ENCODE measurements around the gene SCG2. TPM values are rescaled to one million over a fixed set of nuclear protein-coding genes. Genes with fewer than 3 reads are reported as not detected.
"Not testable (repeated sequence)": the region's sequence is repeated elsewhere in the genome, so short reads cannot be mapped to it uniquely, and the experiment has no call there.

Gene SCG2
- total RNA-seq, 2 experiments from 2014 or later: not detected

DNA sequence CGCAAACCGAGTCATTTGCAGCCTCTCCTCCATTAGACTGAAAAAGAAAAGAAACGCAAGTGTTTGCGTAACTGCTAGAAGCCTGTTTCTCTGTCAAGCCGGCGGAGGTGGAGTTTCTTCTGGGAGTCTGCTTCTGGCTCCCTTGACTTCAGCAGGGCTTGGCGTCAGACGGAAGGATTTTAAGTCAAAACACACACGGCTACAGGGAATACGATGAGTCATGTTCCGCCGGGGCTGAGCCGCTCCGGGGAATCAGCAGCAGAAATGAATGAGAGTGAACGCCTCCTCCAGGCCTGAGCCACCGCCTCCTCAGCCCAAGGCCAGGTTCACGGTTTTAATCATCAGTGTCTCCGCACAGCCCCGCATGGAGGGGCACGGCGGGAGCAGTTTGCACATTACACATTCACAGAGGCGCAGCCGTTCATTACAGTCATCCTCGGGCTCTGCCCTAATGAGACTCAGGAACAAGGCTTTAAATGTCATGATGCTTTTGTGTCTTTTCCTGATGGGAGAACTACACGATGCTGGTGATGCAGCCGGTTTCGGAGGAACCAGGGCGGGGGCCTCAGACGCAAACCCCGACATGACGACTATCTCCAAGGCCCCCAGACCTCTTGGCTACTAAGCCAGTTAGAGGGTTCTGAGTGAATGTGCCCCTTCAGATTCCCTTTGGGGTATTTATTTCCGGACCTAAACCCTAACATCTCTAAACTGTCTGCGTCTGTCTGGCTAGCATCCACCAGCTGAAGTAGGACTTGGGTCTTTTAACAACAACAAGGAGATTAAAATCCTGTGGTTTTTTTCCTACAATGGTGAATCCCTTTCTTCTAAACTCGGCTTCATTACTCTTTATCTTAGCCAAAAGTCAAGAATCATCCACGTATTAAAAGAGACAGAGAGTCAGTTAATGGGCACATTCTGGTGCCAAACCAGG is 11.1 kb upstream of the SCG2 start:
- ChIA-PET POLR2A (no interaction called here), CTCF (no interaction called here)

GRCh38 chr2:223612501-223612900 is 10.3 kb upstream of the SCG2 start:
- CTCF ChIA-PET: no interaction called here
- POLR2A ChIA-PET: no interaction called here

GRCh38 chr2:223611061-223611460 is 8.9 kb upstream of the SCG2 start:
- ChIA-PET POLR2A (no interaction called here), CTCF (interaction anchor here (1.5 kb wide), 1 partner anchor 30 kb away, joined by 4 read pairs; no protein-coding TSS in a partner anchor)

DNA sequence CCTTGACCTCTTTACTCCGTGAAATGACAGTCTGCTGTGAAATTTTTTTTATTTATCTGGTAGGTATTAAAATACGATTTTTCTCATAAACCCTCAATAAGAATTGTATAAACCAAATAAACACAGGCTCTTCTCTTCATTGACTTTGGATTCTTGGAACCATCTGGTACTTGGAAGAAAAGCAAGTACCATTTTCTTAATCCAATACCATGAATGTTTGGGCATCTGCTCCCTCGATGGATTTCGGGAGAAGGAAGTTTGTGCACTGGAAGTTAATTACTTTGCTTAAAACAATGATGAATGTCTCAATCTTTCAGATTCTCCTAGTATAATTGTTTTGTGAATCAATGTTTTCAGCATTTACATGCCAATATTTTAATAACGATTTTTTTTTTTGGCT is 5.3 kb upstream of the SCG2 start:
- ChIA-PET CTCF (no interaction called here), POLR2A (no interaction called here)

DNA sequence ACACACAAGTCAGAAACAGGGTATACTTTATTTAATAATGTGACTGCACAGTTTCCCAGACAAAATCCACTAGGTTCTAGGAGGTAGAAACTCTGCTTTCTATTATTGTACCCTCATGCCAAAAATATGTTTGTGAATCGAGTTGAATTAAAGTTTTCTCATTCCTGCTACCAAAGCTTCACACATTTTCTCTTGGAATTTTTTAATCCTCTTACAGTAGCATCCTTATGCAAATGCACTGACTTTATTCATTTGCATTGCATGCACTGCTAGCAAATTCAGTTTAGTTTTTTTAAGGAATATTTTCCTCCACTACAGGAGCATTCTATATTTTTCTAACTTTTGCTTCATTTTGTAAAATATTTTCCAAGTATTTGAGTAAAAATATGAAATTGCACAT is 4.8 kb upstream of the SCG2 start:
- ChIA-PET CTCF (no interaction called here), POLR2A (no interaction called here)

DNA sequence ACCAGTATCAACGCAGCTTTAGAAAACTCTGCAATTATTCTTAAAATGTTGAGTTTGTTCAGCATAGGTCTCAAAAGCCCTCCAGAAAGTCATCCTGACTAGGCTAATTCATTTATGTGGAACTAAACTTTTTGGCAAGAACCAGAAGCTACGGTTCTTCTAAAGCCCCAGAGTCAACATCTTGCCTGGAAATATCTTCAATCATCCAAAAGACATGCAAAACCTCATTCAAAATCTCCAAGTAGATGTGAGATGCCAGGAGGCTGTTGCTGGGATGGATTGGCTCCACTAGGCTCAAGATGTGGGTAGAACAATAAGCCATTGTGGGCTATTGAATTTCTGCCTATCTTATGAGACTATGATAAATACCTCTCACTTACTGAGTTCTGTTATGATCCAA is 2.1 kb upstream of the SCG2 start:
- ChIA-PET CTCF (no interaction called here), POLR2A (no interaction called here)

- ChIA-PET CTCF (no interaction called here), POLR2A (no interaction called here)
Observed at GRCh38 chr2:223602972-223603371, 811 bp upstream of the SCG2 start.

DNA sequence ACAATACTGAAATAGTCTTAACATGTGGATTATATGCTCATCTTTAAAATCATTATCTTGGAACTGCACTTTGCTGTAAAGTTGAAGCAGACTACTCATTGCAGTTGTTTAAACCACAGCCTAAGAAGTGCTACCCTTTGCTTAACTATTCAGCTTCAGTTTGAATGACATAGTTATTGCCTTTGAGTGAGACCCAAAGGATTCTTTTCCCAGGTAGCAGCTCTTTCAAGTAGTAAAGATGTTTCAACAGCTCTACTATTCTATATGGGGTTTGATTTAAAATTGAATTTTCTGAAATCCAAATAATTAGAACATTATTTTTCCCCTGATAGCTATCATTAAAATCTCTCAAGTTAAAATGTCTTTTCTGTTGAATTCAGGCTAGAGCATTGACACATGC is 1.1 kb downstream of the SCG2 start:
- ChIA-PET POLR2A (no interaction called here), CTCF (interaction anchor here (1.1 kb wide), 1 partner anchor 25 kb away, joined by 3 read pairs; no protein-coding TSS in a partner anchor)

GRCh38 chr2:223599640-223600380 is 2.4 kb downstream of the SCG2 start:
- POLR2A ChIA-PET: no interaction called here
- CTCF ChIA-PET: no interaction called here

DNA sequence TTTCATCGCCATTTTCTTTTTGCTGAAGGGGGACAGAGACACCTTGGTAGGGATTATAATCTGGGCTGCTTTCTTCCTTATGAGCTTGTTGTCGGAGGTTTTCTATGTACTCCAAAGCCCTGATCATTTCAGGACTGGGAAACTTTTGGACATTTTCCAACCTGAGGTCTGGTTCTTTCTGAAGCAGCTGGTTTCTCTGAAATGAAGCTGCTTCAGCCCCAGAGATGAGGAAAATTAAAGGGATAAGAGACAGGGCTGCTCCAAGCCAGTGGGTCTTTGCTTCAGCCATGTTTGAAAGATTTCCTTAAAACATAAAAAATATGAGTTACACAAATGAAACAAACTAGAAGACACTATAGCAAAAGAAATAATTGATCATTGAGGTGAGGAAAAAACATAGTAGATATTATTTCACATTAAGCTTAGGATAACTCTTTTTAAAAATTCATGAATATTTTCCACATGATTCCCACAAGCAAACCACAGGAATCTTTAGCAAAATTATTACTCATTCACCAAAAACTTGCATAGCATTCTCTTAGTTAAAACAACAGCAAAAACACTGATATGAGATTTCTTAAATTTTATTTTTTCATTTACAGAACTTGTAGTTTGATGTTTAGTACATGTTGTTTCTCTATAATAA is 3.0 kb downstream of the SCG2 start:
- ChIA-PET POLR2A (no interaction called here), CTCF (no interaction called here)

DNA sequence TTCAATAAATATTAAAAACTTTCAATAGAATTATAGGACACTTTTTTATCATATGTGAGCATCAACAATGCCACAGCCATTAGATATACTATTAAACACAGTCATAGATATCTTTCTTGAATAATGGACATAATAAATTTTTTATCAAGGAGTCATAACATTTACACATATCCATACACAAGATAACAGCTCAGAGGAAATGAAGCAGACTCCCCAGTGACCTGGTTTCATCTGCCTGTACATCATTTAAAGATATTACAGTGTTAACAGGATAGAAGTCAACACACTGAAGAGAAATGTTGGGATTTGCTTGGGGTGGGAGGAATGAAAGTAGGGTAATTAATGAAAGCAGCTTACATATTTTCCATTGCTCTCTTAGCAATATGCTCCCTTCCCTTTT is 5.1 kb downstream of the SCG2 start:
- ChIA-PET POLR2A (no interaction called here), CTCF (no interaction called here)

DNA sequence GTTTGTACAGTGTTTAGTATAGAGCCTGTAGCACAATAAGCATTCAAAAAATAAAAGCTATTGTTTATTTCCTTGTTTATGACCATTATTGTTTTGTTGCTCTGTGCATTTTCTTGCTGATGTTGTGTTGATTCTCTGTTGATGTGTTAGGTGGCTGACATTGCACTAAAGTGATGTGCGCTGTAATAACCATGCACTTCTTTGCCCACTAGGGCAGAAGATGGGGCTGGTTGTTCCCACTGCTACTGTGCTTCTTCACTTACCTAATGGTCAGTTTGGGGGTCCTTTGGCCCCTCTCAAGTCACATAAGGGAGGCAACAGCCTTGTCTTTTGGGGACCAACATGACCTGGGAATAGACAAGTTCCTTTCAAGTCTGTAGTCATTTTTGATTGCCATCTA is 6.0 kb downstream of the SCG2 start:
- CTCF ChIA-PET: no interaction called here
- POLR2A ChIA-PET: no interaction called here

DNA sequence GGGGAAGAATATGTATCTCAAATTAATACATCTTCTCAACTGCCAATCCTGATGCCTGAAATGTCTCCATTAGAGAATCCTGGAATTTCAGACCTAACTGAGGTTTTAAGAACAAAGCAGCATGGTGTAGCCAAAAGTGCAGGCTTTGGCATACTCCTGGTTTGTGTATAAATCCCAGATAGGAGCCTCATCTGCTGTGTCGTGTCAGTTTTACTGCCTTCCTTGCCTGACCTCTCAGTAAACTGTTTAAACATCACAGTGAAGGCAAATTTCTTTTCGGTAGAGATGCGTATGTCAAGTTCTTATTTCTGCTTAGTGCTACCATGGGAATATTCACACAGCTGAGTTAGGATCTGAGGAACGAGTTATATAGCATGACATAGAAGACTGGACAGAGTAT is 7.3 kb downstream of the SCG2 start:
- ChIA-PET CTCF (no interaction called here), POLR2A (no interaction called here)

DNA sequence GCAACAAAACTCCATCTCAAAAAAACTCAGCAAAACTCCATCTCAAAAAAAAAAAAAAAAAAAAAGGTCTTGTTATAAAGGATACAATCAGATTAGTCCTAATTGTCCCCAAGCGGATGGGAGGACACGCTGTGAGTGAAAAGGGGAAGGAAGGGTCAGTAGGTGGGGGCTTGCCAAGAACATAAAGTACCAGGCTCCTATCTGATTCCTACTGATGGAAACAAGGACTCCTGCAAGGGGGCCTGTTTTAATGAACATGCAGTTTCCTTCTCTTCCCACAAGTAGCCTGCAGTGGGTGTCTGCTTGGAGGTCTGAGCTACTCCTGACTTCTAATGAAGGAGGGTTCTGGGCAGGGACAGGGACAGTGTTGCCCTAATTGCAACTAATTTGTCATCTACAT is 7.9 kb downstream of the SCG2 start:
- ChIA-PET POLR2A (no interaction called here), CTCF (no interaction called here)

DNA sequence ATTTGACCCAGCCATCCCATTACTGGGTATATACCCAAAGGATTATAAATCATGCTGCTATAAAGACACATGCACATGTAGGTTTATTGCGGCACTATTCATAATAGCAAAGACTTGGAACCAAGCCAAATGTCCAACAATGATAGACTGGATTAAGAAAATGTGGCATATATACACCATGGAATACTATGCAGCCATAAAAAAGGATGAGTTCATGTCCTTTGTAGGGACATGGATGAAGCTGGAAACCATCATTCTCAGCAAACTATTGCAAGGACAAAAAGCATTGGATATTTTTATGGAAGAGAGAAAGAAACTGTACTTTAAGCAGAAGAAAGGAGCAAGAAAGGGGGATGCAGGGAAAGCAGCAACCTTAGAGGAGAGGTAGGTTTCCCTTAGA is 9.5 kb downstream of the SCG2 start:
- POLR2A ChIA-PET, CTCF ChIA-PET: not testable (repeated sequence)

GRCh38 chr2:223591596-223591995 is 10.6 kb downstream of the SCG2 start:
- POLR2A ChIA-PET: no interaction called here
- CTCF ChIA-PET: no interaction called here

DNA sequence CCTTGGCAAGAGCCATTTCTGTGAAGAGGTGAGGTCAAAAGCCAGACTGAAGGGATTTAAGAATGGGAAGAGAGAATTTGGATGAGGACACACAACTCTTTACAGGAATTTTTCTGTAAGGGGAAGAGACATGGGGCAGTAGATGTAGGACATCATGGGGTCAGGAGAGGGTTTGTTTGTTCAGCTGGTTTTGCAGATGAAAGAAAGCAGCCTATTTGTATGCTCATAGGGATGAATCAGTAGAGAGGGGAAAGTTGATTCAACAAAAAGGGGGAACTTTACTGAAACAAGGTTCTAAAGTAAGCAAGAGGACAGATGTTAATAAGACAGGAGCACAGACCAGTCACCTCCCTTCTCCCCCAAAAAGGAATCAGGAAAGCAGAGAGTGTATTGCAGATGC is 11.2 kb downstream of the SCG2 start:
- POLR2A ChIA-PET: no interaction called here
- CTCF ChIA-PET: no interaction called here

GRCh38 chr2:223589901-223590300 is 12.3 kb downstream of the SCG2 start:
- ChIA-PET CTCF (no interaction called here), POLR2A (no interaction called here)

- POLR2A ChIA-PET: no interaction called here
- CTCF ChIA-PET: no interaction called here
Observed at GRCh38 chr2:223588251-223588650, 13.9 kb downstream of the SCG2 start.

DNA sequence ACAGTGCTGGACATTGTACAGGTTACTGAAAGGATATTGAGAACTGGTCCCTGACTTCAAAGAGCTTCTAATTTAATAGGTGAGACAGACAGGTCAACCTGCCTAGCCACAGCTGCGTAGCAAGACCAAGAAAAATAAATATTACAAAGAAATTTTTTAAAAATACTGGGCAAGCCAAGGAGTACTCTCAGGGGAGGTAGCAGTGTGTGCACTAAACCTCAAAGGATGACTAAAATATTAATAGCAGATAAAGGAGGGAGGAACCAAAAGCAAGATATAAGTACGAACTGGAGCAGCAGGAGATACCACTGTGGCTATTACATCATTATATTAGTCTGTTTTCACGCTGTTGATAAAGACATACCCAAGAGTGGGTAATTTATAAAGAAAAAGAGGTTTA is 14.9 kb downstream of the SCG2 start:
- ChIA-PET CTCF (no interaction called here), POLR2A (no interaction called here)

DNA sequence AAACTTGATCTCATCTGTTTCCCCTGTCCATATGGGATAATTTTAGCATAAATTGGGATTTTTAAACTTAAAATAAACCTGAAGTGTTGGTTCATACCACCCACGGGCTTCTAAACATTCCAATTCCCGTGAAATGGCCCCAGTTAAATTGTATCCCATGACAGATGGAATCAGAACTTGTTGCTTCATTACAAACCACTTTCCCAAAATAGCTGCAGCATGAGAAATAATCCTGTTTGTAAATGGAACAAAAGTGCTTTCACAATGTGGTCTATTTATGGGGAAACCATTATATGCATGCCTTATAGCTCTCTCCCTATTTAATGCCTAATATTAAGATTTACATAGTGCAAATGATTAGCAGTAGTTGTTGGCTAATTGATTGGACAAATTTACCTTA is 15.9 kb downstream of the SCG2 start:
- ChIA-PET CTCF (no interaction called here), POLR2A (no interaction called here)

Data from activated CD8-positive, alpha-beta memory T cell treated with anti-CD3 and anti-CD28 coated beads for 36 hours (primary cell).